NK-92 treated with Interleukin-12 subunit alpha and Interleukin-12 subunit beta, amount 100 ng/mL, for 24 hours (cell line): ENCODE measurements around the gene MYO5A.

ENCODE experiments used
- DNase-seq: peaks from one replicate; lab custom pipeline; 2025; lab: John Stamatoyannopoulos, UW

The MYO5A gene

DNA sequence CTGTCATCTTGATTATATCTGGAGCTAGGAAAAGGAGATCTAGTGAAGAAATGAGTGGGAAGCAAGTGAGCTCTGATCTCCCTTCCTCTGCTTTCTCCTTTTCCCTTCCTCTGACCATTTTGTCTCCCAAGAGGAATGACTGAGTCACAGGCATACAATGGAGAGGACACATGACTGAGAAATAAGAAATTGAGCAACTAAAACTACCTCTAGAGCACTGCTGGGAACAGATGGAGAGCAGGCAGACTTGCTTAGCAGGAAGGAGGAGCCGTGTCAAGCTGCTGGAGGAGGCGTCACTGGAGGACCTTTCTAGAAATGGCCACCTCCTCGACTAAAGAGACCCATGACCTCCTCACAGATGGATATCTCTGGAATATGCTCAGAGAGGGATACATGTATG, 166.2 kb downstream of the MYO5A start:
- no peak for DNase-seq

DNA sequence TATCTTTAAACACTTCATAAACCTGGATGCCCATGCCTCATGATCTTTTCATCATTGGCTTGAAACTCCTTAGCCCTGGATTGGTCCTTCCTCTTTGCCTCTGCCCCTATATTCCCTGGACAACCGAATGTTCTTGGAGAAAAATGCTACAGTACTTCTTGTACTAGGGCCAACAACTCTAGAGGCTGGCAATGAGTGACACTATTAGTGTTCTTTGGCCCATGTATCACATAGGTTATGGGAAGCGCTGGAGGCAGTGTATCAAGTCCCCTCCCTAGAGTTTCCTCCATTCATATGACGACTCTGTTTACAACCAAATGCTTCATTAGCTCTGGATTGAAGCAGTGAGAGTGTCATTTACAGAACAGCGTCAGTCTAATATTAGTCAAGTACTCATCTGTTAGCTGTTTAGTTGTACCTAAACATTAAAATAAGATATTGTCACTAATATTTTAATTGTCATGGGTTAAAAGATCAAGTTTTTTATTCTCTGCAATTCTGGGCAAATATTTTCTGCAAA, 166.6 kb downstream of the MYO5A start:
- no peak for DNase-seq

DNA sequence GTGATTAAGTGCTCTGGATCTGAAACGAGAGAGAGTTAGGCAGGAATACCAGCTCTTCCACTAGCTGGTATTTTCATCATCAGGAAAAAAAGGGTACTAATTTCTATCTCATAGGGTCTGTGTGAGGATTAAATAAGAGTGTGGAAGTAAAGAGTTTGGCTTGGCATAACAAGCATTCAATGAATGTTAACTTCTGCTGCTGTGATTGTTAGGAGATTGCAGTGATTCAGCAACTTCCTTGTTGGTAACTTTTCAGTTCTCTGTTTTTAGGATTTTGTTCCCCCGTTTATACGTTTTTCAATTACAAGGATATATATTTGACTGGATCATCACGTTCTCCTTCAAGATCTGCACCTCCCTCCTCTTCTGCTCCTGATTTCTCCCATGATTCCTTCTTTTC, 167.2 kb downstream of the MYO5A start:
- no peak for DNase-seq

DNA sequence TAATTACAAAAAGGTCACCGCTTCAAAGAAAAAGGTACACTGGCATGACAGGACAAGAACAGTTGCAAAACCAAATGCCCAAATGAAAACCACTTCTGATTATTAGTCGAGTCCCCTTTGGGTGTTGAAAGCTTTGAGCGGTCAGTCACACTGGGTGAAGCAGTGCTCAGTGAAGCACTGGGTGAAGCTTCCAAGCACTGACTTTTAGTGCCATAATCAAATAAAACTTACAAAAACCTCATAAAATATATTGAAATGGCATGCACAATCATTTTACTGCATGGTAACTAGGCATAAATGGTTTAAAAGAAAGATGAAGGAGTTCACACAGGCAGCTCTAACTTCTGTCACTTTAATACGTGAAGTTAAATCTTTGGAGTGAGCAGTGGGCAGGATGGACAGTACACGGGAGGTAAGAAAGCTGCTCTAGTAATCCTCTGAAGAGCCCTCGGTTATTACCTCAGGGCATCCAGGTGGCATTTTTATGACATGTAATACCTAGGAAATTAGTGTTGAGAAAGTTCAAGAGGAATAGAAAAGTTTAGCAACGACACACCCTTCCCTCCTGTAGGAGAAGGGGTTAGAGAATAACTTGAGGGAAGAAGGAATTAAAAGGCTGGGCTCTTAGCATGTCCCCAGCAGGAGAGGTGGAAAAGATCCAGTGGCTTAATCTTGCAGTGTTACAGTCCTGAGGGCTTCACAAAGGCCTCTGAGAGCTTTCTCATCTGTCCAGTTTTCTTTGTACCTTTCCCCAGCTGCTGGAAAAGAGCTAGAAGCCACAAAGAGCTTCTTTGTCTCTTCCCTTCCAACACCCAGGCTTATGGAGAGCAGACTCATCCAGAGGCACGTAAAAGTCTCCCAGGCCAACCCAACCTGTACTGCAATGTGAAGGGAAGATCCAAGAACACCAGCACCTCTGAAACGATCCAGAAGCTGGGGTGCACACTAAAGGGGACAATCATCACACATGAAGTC, 168.2 kb downstream of the MYO5A start:
- no peak for DNase-seq

DNA sequence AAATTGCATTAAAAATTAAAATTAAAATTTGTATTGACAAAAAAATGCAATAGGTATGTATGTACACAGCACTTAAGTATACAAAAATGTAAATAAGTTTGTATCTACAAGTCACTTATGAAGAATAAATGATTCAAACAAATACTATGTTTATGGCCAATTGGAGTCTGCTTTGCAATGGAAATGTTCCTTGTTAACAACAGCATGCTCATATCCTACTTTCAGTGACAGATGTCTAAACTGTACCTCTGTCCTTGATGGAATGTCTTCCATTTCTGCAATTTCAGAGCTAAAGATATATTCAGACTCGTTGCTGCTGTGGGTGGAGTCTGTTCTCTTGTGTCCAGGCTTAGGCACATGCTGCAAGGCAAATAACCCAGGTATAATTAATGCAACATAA, 169.0 kb downstream of the MYO5A start:
- DNase-seq = no peak

DNA sequence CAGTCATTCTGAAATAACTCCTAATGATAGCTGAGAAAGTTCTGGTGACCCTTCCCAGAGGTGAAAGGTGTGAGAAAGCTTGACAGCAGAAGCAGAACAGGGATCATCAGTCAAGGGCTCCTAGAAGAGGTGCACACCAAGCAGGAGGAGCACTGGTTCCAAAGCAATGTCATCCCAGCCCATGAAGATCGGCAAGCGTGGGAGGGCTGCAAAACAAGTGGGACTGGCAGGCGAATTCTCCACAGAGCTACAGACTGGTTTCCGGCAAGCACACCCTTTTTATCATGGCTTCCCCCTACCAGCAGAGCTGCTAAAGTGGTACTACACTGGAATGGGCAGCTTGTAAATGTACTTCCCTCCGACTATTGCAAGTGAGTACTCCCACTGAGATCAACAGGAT, 170.7 kb downstream of the MYO5A start:
- no peak for DNase-seq

DNA sequence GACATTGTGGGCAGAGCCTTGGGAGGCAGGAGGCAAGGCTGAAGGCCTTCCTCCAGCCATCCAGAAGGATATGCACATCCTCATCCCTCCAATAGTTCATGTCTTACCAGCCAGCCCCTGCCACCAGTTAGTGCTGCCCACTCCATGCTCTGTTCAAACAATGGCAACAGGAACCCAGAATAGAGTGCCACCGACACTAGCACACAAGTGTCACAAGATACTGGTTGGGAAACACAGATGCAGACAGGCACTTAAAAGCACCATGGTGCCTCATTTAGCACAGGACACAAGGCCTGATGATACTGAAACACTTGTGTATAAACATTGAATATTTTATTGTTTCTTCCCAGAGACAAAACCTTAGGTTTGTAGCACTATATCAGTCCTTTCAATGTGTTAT, 176.6 kb downstream of the MYO5A start:
- no peak for DNase-seq

DNA sequence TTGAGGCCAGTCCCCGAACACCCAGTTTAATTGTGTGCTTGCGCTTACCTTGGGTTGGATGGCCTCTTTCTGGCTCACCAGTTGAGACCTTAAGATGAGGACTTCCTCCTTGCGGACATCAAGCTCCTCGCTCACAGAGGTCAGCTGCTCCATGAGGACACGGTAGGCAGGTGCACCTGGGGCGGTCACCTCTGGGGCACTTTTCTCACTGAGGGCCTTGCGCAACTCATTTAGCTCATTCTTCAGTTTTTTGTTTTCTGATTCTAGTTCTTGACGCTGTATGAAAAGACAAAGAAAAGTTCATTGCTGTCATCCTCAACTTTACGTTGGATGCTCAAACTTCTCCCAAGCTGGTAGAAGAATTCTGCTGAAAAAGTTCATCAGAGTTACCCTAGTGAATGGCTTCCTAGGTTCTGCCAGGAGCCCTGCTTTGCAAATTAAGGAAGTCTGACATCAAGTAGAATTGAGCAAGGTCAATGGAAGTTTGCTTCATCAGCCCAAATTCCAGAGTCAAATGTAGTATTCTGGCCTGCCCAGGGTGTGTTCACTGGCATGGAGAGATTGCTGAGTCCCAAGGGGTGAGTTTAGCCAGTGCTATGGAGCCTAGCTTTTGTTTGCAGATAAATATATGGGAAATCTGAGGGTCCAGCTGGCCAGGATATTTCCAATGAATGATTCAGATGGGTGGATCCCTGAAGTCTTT, 177.3 kb downstream of the MYO5A start:
- DNase-seq = no peak

DNA sequence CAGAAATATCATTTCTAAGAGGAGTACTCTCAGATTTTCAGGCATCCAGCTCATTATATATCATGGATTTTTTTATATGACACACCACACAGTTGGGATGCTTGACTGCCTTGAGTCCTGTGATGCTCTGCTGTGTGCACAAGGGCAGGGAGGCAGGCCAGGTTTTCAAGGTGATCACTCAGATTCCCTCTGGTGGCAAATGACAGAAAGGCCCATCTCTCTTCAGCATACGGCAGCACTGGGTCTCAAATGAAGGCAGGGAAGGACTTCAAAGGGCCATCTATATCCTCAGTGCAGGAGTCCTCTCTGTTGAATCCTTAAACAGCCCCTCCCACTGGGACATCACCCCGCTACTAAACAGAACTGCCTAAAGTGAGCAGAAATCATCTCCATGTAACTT, 178.3 kb downstream of the MYO5A start:
- no peak for DNase-seq

DNA sequence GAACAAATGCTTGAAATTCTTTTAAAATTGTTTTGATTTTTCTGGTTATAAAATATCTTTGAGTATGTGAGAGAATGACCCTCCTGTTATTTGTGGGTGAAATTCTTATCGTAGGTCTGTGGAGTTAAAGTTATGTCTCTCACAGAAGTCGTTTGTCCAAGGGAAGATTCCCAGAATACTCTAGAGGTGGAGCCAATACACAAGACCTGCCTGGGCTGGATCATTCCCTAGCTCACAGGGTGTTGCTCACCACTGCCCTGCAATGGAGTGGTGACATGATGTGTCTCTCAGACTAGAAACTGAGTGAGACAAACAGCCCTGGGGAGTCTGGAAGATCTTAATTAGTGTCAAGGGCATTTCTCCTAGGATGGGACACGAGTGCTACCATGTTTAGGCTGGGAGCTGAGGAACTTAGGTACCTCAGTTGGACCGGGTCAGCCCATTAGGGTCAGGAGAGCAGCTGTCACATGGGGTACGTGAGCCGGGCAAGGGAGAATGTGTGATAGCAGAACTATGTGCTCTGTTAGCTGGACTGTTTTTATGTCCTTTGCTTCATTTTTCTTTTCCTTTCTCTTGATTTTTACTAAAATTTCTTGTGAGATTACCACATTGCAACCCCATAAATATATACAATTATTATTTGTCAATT, 179.5 kb downstream of the MYO5A start:
- DNase-seq = no peak

DNA sequence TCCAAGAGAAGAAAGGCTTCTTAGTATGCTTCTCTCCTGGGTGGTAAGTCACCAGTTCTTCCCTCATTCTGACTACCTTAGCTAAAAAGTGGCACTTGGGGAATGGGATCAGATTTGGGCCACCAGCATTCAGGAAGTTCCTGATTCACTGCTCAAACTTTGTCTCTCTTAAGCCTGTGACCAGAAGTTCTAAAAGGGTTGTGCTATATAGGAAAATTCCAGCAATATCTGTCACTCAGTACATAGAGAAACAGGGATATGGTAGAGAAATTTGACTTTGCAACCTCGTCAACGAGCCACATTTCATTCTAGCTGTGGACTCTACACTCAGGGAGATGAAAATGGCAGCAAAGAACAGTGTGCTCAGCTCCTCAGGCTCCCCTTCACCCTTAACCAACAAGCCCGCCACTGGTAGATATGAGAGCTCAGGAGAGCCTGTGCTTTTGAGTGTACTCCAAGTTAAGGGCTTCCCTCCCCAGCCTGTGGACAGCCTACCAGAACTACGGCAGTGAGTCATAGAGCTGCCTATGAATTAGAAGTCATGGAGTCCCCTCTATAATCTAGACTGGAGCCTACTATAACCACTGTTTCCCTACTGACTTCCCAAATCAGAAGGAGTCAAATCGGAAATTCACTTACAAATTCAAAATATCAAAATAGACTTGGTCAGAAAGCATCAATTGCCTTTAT, 180.5 kb downstream of the MYO5A start:
- DNase-seq = no peak

DNA sequence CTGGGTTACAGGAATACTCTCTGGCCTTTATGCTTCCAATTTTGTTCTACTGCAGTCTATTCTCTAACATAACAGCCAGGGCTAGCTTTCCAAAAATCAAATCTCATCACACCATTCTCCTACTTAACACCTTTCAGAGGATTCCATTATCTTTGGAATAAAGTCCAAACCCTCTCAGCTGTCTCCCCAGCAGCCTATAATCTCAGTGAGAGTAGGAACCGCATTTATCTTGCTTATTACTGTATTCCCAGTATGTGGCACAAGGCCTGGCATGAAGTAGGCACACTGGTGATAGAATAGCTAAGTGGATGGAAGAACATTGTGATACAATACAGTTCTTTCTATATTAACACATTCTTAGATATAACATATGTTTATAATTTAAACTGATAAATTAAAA, 184.1 kb downstream of the MYO5A start:
- DNase-seq = no peak

DNA sequence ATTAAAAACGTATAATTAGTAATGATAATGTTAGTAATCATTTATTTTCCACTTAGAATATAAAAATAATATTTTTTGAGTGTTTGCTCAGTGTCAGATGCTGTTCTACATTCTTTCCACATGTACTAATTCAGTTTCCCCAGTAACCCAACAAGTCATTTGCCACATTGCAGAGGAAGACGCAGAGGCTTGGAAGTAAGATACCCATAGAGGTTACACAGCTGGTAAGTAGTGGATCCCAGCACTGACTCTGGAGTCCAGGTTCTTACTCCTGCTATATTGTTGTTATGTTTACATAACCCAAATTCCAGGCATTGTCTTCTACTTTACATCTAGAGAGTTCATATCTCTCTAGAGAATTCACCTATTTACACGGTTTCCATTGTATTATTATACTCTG, 184.8 kb downstream of the MYO5A start:
- no peak for DNase-seq

DNA sequence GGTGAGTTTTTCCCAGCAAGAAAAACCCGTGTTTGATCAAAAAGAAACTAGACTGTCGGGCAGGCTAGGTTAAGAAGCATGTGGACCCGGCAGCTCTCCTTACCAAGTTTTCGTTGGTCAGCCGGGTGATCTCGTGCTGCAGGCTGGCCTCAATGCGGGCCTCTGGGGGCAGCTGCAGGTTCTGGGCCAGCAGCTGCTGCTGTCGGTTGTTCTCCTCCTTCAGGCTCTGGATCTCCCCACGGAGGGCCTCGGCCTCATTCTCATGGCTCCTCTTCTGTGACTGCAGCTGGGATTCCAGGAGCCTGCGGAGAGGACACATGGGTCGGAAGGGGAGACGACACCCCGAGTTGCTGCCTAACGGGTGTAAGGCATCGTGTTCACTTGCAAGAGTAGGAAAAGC, 188.6 kb downstream of the MYO5A start:
- no peak for DNase-seq

DNA sequence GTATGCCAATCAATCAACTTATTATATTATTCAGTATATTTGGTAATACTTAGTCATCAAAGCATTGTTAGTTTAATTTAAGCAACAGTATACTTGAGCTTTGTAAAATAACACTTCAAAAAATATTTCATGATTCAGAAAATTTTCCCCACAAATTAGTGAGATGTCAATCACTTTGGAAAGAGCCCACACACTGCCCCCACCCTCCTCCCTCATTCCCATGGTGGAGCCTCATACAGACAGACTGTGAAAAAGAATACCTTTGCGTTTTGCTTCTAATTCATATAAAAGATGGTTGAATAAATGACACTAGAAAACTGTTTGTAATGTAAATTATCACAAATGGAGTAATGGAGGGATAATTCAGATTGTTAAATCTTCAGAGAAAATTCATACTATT, 189.8 kb downstream of the MYO5A start:
- DNase-seq = no peak

DNA sequence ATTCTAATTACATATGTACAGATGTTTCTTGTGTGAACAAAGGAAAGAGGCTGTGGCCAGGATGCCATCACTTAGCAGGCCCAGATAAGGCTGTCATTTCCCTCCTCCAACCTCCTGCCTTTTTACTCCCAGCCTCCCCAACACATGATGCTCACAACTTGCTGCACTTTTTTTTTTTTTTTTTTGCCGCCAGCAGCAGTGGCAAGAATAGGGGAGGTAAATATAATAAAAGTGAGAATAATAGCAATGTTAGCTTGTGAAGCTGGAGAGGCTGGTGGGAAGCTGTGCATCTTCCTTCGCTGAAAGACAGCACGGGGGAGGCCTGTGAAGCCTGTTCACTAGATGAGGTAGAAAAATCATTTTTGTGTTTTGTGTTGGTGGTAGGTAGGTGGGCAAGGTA, 190.6 kb downstream of the MYO5A start:
- no peak for DNase-seq

DNA sequence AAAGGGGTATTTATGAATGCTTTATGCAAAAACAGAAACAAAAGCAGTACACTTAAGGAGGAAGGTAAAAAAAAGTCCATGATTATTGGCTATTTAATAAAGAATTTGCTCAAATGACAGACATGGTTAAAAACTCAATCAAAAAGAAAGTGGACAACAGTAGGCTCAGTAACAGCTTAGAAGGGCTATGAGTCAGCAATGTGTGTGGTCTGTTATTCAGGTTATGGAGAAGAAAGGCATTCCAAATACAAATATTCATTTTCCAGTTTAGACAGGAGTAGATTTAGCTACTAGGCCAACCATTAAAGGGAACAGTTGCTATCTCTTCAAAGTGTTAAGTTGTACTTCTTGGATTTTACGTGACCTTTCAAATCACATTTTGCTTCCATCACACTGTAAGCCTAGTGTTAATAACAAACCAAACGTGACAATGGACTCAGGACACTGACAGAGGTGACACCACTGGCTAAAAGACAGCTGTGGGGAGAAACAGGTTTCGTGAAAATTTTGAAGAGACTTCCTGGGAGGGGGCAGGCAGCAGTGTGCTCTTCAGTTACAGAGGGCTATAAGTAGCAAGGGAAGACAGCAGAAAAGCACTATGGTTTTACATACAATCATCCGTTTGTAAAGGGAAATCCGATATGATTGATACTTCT, 191.4 kb downstream of the MYO5A start:
- no peak for DNase-seq

DNA sequence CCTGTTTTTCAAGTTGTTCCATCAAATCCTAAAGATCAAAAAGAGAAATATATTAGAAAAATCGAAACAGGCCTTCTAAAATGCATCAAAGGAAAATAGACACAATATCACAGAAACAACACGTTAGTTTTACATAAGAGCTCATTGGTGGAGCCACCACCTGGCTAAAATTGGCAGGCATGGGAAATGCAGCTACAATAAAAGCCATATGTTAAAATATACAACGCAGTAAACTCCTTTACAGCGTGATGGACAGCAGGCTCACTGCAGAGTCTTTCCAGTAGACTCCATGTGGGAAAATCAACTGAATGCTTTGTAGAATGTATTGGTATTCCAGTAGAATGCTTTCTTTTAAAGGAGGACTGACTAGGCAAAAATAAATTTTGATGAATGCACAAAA, 192.2 kb downstream of the MYO5A start:
- DNase-seq = no peak

DNA sequence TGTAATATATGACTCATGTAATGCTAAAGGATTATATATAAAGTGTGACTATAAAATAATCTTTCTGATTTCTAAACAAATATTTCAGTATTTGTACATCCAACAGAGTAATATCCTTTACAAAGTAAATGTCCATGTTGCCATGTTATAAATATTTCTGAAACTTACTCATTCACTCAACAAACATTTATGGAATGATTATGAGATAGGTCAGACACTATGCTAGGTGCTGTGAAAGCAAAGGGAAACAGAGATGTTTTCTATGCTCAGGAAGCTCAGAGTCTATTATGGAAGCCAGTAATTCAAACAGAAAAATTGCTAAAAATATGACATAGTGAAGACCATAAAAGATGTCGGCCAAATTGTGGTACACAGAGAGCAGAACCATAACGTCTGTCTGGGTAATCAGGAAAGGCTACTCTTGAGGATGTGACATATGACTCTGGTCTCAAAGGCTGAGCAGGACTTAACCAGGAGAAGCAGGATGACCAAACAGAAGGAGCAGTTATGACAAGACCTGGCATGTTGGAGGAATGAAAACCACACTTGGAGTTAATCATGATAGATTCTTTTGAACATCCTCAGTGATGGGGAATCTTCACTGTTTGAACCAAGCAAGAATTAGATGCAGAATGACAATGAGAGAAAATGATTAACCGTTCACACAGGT, 194.1 kb downstream of the MYO5A start:
- no peak for DNase-seq

DNA sequence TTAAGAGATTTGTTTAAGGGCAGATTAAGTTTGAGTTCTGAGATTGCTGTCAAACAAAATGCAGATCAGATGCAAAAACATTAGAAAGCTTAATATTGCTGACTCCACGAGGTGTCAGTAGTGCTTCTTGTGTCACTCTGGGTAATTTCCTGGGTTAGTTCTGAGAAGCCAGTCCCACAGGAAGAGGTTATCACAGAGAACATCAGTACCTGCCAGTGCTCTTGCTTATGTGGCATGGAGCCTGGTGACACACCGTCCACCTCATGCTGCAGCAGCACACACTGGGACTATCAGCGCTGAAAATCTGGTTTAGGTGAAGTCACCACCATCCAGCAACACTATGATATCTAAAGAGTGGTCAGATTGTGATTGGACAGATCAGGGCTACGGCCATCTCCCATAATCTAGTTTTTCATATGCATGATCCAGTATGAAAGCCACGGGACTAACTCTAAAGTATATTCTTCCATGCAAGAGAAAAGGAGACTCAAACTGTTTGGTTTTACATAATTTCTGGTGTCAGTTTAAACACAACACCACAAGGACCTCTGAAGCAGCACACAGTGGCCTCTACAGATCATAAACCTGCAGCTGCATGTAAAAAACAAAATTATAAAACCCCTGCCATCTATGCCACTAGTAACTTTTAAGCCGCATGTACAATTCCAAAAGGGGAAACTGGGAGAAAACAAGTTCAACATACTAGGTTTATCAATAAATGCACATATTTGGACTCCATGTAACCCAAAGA, 197.0 kb downstream of the MYO5A start:
- peak; percentile 64 for DNase-seq
